Tibial artery (tissue), 4 donors: ENCODE measurements around the gene FAM227B.

Experiments used
- DNase-seq, 2 donors: peaks; one replicate each; pipeline ENCODE4 v3.0.0-alpha.2; 2019
- H3K27ac ChIP-seq, 2 donors: fragments of 200-600 bp; sonication (generic) in 1 of 2; 1 replicate in 1 of 2; 2 replicates in 1 of 2; pipeline ENCODE4 v1.5.1; 2018 to 2019; ENCODE audit warnings: mild to moderate bottlenecking in 1 of 2
- H3K27me3 ChIP-seq, 2 donors: fragments of 200-600 bp; sonication (generic) in 1 of 2; one replicate each; pipeline versions ENCODE4 v1.5.1 to v1.6.0; 2016 to 2019
- H3K36me3 ChIP-seq, 3 donors: fragments of 200-600 bp; sonication (generic) in 2 of 3; one replicate each; pipeline ENCODE4 v1.5.1; 2016 to 2019; ENCODE audit warnings: mild to moderate bottlenecking in 2 of 3
- H3K4me1 ChIP-seq, 4 donors: fragments of 200-600 bp; sonication (generic) in 2 of 4; 1 replicate in 3 of 4; 2 replicates in 1 of 4; pipeline ENCODE4 v1.5.1; 2016 to 2019
- H3K4me3 ChIP-seq, 2 donors: fragments of 200-600 bp; sonication (generic) in 1 of 2; 1 replicate in 1 of 2; 2 replicates in 1 of 2; pipeline ENCODE4 v1.5.1; 2018 to 2019; ENCODE audit warnings: mild to moderate bottlenecking in 2 of 2
- H3K9me3 ChIP-seq, 3 donors: fragments of 200-600 bp; sonication (generic) in 1 of 3; one replicate each; pipeline ENCODE4 v1.5.1; 2016 to 2019
- CTCF ChIP-seq, 2 experiments: fragments of 200-600 bp in 1 of 2; fragments of 450-650 bp in 1 of 2; IDR thresholded peaks; one replicate each; pipeline ENCODE4 v1.5.1; 2017 to 2019; ENCODE audit warnings: antibody characterized with exemption in 2 of 2, mild to moderate bottlenecking in 1 of 2, moderate library complexity in 1 of 2
- intact Hi-C: fragments of 100-400 bp; cut with DNase I; formaldehyde crosslinking; loops from one replicate; pipeline ENCODE4 v1.15.0; 2023; ENCODE audit warnings: low total_unique reads

FAM227B gene

DNA sequence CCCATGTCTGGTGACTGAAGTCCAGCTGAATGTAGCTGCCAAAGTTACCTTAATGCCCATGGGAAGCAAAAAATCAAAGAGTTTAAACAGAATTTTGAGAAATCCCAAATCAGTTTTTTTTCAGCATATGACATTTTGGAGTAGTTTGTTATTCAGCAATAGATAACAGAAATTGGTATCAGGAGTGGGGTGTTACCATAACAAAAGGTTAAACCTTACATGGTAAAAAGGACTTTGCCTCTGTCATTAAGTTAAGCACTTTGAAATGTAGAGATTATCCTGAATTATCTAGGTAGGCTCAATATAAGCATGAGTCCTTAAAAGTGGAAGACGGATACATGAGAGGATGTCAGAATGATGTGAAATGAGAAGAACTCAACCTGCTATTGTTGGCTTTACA is 32.3 kb upstream of the FAM227B start:
- DNase-seq = no peak
- Histone ChIP-seq H3K27me3 (no peaks in the 10 kb centered on the region), H3K9me3 (peaks cover 0 to 20% (median 14%) of the 10 kb centered on the region in 3 donors), H3K4me3 (no peak overlapping the region), H3K27ac (no peak overlapping the region), H3K4me1 (peaks cover 0 to 4% (median 0%) of the 10 kb centered on the region in 4 donors), H3K36me3 (no peaks in the 10 kb centered on the region)
- TF ChIP-seq CTCF (IDR thresholded peaks at IDR 0.05) = no peak
- intact Hi-C loops = no loop called here

DNA sequence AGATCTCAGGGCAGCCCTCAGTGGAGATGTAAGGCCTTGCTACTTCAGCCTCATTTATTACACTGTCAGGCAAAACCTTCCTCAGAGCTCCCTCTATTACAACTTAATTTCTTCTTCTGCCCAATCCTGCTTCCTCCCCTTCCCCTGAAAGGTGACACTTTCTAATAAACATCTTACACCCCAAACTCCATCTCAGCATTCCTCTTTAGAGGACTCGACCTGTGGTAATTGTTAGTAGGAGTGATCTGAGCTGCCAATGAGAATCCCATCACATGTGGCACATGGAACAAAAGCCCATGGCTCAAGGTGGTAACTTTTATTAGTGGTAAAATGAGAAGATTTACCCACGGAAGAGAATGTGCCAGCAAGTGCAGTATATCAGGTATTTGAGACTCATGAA is 30.1 kb upstream of the FAM227B start:
- peaks cover 0 to 11% (median 8%) of the 10 kb centered on the region in 4 donors for H3K4me1 ChIP-seq
- no peak overlapping the region for H3K4me3 ChIP-seq
- DNase-seq = no peak
- no peak for TF ChIP-seq CTCF (IDR thresholded peaks at IDR 0.05)
- H3K36me3 ChIP-seq = no peaks in the 10 kb centered on the region
- peaks cover 0 to 20% (median 14%) of the 10 kb centered on the region in 3 donors for H3K9me3 ChIP-seq
- intact Hi-C loops = no loop called here
- H3K27me3 ChIP-seq = no peaks in the 10 kb centered on the region
- H3K27ac ChIP-seq = no peak overlapping the region

DNA sequence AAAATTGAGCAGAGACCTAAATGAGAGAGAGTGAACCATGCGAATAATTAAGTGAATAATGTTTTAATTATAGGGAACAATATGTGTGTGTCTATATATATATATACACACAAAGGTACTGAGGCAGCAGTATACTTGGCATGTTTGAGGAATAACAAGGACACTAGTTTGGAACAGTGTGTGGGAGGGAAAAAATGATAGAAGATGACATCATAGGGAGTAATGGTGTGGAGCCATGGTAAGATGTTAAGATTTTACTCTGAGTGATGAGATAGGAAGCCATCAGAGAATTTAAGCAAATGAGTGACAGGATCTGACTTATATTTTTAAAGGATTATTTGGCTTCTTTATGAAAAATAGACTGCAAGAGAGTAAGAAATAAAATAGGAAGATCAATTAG is 29.4 kb upstream of the FAM227B start:
- Histone ChIP-seq H3K27ac (no peak overlapping the region), H3K36me3 (no peaks in the 10 kb centered on the region), H3K27me3 (no peaks in the 10 kb centered on the region), H3K4me3 (no peak overlapping the region), H3K9me3 (peaks cover 0 to 20% (median 14%) of the 10 kb centered on the region in 3 donors), H3K4me1 (peaks cover 0 to 18% (median 13%) of the 10 kb centered on the region in 4 donors)
- intact Hi-C loops = loop anchor here (10.0 kb wide), 1 partner anchor 65 kb away; no protein-coding TSS in a partner anchor
- TF ChIP-seq CTCF (IDR thresholded peaks at IDR 0.05) = no peak
- no peak for DNase-seq

DNA sequence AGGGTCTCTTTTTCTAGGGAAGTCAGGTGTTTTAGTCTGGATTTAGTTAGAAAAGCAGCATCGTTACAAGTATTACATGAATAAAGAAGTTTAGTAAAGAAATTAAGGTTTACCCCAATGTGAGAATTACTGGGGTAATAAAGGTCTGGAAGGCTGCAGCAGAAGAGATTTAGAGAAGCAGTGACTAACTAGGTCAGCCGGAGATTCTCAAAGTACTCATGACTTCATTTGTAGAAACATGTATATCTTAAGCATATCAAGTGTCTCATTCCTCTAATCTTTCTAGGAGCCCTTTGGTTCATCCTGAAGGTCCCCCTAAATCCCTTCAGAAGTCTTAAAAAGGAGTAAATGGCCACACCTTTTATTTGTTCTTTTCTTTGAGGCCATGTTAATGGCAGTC is 26.3 kb upstream of the FAM227B start:
- DNase-seq = no peak
- no peaks in the 10 kb centered on the region for H3K9me3 ChIP-seq
- H3K27ac ChIP-seq = peak overlapping the region in 1 of 2 donors; percentile 57
- H3K36me3 ChIP-seq = no peaks in the 10 kb centered on the region
- peaks cover 0 to 29% (median 19%) of the 10 kb centered on the region in 4 donors for H3K4me1 ChIP-seq
- intact Hi-C loops = loop anchor here (10.0 kb wide), 1 partner anchor 68 kb away; no protein-coding TSS in a partner anchor
- H3K4me3 ChIP-seq = no peak overlapping the region
- no peaks in the 10 kb centered on the region for H3K27me3 ChIP-seq
- TF ChIP-seq CTCF (IDR thresholded peaks at IDR 0.05) = no peak

DNA sequence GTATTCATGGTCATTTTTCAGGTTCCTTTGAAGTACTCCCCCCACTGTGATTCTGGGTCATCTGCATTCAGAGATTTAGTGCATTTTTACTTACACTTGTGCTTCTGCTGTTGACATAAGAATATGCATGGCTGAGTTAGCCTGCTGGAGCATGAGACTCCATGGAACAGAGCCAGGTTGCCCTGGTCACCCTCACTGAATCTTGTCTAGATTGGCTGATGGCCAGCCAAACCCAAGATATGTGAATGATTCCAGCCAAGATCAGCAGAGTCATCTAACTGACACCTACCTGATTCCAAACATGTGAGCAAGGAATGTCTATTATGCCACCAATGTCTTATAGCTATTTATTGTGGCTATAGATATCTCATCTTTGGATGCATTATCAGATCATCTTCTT is 25.3 kb upstream of the FAM227B start:
- DNase-seq = peak; percentile 26 to 65
- peak overlapping the region; percentile 57 for H3K27ac ChIP-seq

More for the DNA sequence above, 25.3 kb upstream of the FAM227B start:
- intact Hi-C loops = loop anchor here (10.0 kb wide), 1 partner anchor 69 kb away; no protein-coding TSS in a partner anchor
- Histone ChIP-seq H3K4me1 (peaks cover 0 to 29% (median 19%) of the 10 kb centered on the region in 4 donors), H3K4me3 (no peak overlapping the region), H3K9me3 (no peaks in the 10 kb centered on the region), H3K27me3 (no peaks in the 10 kb centered on the region), H3K36me3 (no peaks in the 10 kb centered on the region)
- TF ChIP-seq CTCF (IDR thresholded peaks at IDR 0.05) = no peak
